ENCODE measurements around the gene RIPK4.

RIPK4 gene

DNA sequence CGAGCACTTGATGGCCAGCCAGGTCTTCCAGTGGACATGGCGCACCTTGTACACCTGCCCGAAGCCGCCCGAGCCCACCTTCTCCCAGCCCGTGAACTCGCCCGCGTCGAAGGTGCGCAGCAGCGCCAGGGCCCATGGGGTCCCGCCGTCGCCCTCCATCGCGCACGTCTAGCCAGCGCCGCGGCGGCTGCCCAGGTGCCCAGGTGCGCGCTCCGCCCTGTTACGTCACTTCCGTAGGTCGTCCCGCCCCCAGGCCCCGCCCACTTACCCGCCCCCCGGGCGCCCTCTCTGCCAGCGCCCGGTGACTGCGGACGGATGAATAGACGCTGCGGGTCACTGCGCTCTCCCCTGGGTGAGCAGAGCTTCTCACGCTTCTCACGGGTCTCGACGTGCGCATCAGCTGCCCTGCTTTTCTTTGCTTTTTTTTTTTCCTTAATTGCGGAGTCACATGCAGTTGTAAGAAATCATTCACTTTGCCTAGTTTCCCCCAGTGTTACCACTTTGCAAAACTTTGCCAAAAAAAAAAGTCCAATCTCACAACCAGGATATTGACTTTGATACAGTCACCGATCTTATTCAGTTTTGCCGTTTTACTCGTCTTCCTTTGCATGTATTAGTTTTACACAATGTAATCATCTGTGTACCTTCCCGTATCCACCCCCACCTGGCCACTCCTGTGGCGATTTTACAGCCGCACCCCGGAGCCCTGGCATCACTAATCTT, at the start of gene RIPK4:
TSS of gene RIPK4 (minus strand) at position 170 of the 723 bp plus-strand sequence. CDS start at position 159, 11 bp downstream.
- no peak for DNase-seq

DNA sequence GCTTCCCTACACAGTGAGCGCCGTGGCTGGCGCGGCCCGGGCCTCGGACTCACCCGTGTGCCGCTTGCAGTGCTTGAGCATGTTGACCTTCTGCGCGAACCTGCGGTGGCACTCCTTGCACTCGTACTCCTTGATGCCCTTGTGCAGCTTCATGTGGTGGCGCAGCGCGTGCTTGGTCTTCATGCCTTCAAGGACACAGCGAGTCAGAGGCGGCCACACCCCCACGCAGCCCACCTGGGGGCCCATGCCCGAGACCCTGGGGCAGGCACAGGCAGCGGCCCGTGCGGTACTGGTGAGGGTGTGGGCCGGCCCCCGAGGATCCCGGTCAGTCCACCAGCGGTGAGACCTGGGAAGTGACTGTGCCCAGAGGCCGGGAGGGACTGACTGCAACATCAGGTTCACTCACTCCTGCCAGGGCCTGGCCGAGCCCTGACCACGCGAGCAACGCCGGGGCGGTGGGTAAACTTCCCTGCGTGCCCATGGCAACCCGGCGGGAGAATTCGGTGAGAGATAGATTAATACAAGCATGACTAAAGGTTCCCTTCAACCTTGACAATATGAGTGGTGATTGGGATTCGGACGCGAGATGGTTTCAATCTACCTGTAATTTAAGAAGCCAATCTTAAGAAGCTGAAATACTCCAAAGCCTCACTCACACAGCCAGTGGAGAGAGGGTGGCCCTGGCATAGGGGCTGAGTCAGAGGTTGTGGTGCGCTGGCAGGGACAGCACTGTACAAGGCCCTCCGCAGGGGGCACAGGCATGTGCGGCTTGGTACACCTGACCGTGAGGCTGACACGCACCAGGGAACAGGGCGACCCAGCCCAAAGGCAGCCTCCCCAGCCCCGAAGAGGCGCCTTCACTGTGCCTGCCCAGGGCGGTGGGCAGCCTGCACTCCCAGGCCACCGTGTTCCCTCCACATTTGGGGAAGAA, 49.1 kb upstream of the RIPK4 start:
- no peak for DNase-seq

DNA sequence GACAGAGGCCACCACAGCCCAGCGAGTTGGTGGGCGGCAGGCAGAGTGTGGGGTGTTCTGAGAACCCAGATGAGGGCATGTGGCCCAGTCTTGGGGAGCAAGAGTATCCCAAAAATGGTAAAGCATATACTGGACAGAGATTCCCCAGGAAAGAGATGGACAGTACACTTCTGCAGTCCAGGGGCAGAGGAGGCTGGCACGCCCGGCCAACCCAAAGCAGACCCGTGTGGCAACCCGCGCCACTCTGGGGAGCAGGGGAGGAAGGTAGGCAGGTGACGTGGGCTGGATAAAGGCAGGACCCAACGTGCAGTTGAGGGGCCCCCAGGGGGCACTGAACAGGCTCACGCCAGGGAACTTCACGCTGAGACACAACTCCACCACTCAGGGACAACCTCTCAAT, 46.4 kb upstream of the RIPK4 start:
- no peak for DNase-seq

DNA sequence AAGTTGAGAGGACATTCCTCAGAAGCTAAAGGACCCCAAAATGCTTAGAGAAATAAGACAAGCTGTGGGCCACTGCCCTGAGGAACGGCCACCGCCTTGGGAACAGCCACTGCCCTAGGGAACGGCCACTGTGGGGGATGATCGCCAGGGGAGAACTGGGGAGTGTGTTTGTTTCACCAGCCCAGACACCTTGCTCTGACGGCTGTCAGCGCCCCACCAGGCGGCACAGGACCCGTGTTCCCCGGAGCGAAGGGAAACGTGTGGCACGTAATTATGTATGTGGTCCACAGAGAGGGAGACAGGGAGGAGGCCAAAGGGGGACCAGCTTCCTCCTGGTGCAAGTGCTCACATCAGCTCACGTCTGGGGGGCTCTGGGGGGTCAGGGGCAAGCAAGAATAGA, 45.8 kb upstream of the RIPK4 start:
- DNase-seq: no peak

DNA sequence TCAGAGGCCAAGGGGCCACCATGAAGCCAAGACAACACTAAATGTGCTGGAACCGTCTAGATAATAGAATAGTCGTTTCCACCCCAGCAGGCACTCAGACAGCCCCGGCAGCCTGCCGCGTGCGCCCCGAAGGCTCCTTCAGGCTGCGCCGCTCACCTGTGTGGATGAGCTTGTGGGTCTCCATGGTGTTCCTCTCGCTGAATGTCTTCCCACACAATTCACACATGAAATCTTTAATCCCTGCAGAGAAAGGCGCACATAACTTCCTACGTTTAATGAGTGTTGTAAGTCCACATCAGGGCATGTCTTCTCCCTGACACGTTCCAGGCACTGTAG, 43.7 kb upstream of the RIPK4 start:
- DNase-seq: no peak

DNA sequence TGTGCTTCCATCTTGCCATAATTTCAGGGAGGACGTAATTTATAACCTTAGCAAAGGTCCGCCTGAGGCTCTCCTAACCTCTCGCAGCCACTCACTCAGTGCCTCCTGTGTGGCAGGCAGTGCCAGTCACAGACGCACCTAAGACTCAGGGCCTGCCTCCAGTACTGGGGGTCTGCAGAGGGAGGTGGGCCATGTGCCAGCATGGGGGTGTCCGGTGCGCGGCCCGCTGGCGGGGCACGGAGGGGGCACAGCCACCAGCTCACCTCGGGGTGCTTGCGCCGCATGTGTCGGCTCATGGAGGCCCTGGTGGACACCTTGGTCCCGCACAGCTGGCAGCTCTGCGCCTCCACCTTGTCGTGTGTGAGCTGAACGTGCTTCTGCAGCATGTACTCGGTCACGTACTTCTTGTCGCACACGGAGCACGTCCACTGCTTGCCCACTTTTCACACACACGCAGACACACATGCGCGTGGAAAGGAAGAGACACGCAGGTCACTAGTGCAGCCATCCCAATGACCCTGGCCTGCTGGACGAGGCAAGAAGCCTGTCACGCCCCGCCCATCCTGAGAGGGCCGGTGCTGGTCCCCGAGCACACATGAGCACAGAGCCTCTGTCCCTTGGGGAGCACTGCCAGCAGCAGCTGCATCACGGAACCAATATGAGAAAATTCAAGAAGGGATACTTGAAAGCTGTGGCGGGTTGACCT, 43.2 kb upstream of the RIPK4 start:
- DNase-seq: no peak

DNA sequence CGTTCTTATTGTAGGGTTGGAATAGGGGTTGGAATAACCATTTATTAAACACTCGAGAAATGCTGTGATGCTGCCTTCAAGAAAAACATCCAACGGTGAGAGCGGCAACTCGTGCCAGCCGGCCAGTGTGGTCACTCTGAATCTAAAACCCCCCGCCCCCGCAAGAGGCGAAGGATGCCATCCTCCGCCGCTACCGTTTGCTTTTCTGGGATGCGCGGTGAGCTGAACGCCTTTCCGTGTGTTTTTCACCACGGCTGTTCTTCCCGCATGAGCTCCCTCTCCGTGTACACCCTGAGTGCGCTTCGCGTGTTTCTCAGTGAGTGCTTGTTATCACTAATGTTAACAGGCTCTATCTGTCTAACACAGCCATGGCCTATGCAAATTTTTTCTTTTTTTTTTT, 42.0 kb upstream of the RIPK4 start:
- no peak for DNase-seq

DNA sequence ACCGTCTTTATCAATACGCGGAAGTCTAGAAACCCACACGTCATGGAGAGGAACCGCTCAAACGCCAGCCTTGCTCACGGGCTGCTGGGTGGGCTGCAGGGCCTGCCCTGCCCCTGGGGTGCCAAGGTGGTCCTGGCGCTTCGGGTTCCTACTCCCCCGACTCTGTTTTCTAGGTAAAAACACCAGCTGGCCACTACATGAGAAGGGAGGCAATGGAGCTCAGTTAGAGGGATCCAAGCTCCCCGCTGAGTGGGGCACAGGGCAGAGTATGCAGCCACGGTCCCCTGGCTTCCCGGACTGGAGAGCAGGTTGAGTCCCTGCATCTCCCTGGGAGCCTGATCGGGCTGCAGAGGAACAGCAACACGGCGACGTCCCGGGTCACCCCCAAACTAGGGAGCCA, 41.2 kb upstream of the RIPK4 start:
- no peak for DNase-seq

DNA sequence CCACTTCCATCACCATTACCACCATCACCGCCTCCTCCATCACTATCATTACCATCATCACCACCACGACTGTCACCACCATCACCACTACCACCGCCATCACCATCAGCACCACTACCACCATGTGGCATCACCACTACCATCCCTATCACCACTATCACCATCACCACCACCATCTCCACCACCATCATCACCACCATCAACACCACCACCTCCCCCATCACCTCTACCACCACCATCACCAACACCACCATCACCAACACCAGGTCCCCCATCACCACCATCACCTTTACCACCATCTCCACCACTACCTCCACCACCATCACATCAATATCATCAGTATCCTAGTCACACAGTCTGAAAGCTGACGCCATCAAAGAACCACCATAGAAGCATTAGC, 39.9 kb upstream of the RIPK4 start:
- no peak for DNase-seq

DNA sequence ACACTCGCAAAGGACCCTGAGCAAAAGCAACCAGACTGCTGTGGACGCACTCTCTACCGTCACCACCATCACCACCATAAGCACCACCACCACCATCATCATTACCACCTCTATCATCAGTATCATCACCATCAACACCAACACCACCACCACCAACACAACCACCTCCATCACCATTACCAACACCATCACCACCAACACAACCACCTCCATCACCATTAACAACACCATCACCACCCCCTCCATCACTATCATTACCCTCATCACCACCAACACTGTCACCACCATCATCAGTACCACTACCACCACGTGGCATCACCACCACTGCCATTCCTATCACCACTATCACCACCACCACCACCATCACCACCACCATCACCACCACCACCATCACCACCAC, 38.8 kb upstream of the RIPK4 start:
- DNase-seq: no peak

DNA sequence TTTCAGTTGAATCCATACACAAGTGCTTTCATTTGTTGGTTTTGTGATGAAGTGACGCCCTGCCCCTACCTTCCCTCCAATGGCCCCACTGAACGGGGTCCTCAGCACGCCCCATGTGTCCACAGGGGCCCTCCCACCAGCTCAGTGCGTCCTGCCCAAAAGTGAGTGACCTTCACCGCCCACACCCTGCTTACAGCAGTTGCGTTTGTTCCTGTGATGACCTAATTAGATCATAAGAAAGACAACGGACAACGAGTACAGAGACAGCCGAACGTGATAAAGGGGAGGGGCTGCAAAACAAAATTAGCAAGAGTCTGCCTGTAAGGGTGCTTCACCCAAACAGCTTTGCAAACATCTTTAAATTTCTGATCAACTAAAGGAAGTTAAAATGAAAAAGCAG, 38.2 kb upstream of the RIPK4 start:
- no peak for DNase-seq

DNA sequence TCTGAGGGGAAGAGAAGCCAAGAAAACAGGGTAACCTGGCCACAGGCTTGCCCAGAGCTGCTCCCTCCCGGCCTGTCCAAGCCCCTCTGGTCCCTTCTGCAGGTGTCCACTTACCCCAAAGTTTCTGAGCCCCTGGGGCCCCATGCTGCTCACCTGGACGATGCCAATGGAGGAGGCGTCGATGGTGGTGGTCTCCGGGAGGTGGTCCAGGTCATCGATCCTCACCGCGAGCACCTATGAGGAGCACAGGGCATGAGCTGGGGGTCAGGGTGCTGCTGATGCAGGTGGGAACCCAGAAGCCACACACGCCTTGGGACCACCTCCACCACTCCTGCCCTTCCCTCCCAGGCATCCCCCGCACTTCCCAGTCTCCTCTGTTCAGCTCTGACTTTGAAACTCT, 37.5 kb upstream of the RIPK4 start:
- no peak for DNase-seq

DNA sequence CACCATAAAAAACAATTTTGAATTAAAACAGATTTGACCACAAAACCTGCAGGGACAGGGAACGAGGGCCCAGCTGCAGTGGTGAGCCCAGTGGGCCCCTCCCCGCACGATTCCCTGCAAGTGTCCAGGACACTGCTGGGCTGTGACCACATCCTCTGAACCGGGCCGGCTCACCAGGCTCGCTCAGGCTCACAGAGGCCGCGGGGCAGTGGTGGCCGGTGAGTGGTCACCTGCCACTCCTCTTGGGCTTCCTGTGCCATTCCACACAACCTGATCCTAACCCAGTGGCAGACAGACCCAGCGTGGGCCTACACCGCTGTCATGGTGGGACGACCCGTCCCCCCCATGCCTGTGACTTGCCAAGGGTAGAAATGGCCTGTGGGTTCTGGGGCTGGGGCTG, 36.5 kb upstream of the RIPK4 start:
- DNase-seq: no peak

DNA sequence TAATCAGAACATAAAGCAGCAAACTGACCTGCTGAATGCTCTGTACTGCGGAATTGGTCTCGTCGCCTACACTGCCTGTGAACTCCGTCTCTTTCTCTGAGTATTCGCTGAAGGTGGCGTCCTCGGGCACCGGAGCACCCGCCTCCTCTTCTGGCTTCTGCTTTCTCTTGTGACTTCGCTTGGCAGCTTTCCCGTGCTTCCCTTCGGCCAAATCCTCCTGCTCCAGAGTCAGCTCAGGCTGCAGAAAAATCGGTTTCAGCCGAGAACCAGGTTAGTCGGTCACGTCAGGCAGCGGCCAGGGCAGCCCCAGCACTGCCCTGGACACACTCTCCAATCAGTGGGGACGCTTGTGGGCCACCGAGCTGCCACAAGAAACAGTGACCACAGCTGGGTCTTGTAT, 35.8 kb upstream of the RIPK4 start:
- DNase-seq: peak in 44 of 56 donors; percentile 3 to 80 (median 49)

DNA sequence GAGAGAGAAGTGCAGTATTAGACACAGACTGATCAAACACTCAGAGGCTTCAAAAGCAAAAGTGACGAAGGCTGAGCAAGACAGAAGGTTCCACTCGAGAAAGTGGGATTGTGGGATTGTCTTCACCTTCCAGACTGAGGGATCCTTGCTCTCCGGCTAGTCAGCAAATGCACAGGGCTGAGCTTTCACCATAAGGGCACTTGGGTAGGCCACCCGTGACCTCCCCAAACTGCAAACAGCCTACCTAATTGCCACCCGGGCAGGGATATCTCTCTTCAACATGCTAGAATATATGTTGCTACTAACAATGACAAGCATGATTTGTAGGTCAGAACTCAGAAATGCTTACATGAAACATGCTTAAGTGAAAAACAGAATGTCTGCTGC, 35.3 kb upstream of the RIPK4 start:
- no peak for DNase-seq

DNA sequence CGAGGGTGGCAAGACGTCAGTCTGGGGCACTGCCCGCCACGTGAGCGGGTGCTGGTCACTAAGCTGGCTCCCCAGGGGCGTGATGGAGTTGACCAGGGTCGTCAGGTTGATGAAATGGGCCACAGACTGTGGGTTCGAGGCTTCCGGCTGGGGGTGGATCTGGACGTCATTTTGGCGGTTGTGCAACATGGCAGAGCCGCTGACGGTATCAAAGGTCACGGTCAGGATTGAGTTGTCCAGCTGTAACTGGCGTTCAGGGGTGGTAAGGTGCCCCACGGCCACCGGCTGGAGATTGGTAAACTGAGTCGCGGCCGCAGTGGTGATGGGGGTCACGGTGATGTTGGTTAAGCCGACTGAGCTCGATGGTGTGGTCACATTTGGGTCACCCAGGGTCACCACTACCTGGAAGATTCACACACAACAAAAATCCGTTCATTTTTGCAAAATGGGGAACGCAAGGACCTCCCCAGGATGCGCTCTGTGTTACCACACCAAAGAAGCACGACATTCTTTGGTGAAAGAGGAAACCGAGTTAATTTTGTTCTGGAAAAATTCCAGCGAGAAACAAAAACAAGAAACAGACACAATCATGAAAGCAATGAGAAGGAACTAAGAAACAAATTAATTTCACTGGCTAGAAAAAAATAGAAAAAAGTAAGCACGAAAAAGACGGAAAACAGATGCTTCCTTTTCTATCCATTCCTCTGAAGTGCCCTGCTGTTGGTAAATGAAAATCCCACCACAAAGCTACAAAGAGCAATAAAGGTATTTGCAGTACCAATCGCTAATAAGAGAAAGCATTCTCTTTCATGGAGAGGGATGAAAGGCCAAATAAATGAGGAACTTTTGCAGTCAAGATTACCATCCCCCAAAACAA, 34.7 kb upstream of the RIPK4 start:
- DNase-seq: no peak

DNA sequence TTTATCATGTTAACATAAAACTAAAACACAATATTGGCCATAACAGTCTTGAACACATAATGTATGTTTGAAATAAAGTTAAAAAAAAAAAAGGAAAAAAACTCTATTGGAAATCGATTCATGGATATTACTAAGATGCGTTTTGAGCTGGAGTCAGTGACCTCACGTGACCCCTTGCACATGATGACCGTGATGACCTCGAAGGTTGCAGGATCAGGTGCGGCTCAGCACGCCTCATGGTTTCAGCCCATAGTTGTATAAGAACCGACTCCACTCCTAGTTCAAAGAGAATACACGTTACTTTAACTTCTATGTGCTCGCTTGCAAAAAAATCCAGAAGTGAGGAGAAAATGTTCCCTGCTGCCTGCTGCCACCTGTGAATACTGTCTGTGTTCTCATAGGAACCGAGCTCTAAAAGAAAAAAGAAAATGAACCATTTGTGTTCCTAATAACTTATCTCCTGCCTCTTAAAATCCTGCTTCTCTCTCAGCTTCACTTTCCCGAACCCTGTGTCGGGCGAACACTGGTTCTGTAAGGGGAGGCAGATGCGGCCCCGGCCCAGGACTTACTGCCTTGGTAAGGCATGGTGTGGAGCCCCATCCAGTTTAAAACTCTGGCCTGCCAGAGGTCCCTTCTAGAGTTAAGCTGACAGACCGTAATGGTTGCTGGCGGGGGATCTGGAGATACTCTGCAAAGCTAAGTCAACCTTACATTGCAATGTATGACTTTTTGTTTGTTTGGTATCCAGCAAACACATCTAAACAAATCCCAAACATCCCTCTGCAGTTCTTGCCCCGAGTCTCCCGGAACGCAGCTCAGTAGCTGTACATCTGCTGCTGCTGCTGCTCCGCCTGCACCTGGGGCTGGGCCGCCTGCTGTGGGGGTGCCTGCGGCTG, 33.8 kb upstream of the RIPK4 start:
- DNase-seq: no peak

DNA sequence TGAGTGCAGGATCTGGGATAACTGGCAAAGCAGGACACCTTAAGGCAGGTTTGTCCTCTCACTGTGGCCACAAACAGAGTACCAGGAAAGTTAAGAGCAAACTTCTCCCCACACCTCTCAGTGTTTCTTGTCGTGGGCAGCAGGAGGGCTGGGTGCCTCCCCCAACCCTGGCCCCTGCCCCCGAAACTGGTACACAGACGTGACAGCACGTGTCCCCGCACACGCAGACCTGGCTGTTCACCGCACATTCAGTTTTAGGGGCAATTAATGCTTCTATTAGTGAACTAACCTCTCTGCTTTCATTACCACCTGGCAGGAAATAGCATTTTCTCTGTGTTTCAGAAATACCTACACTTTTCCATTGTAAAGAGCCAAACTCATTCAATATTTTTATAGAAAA, 32.9 kb upstream of the RIPK4 start:
- DNase-seq: no peak

DNA sequence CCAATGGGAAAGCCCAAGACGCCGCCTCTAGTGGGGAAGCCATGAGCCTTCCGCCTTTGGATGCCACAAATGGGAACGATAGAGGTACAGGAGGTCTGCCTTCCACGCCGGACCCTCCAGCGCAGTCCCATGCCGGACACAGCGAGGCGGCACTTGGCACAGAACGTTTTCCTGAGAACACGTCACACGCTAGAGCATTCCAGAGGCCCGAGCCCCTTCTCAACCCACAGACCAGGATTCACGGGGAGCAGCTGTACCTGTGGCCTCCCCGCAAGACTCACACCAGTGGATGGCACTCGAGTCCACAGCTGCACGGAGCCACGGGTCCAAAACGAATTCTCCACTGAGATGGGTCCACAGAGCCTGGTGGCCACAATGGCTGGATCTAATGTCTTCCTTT, 31.5 kb upstream of the RIPK4 start:
- no peak for DNase-seq

DNA sequence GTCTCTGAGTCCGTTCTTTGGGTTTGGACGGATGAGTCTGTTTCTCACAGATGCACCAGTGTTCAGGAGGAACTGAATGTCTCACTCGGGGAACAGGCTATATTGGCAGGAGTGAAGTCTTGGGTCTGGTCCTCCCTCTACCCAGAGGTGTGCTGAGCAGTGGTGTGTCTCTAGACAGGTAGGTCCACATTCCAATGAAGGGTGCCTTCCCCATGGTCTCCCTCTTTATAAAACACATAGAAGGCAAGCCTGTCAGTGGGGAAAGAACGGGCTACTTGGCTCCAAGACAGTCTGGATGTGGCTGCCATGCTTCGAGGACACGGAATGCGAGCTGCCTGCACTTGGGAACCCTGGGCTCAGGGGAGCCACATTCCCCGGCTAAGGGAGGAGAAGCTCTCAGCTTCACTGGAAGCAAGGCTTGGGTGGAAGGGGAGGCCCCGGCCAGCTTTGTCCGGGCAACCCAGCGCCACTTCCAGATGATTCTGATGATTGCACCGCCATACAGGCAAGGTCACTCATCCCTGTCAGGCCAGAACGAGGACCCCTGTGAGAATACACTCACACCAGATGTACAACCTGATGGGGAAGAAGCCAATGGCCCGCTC, 29.7 kb upstream of the RIPK4 start:
- DNase-seq: no peak

Data from amygdala (tissue), 56 donors.